ENCODE results near the gene IRGC. TPM values are rescaled to one million over a fixed set of nuclear protein-coding genes. Genes with fewer than 3 reads are reported as not detected.

IRGC gene
- total and polyA plus RNA-seq, 2 of the 4 experiments (the other 2 are of a cell fraction): not detected

DNA sequence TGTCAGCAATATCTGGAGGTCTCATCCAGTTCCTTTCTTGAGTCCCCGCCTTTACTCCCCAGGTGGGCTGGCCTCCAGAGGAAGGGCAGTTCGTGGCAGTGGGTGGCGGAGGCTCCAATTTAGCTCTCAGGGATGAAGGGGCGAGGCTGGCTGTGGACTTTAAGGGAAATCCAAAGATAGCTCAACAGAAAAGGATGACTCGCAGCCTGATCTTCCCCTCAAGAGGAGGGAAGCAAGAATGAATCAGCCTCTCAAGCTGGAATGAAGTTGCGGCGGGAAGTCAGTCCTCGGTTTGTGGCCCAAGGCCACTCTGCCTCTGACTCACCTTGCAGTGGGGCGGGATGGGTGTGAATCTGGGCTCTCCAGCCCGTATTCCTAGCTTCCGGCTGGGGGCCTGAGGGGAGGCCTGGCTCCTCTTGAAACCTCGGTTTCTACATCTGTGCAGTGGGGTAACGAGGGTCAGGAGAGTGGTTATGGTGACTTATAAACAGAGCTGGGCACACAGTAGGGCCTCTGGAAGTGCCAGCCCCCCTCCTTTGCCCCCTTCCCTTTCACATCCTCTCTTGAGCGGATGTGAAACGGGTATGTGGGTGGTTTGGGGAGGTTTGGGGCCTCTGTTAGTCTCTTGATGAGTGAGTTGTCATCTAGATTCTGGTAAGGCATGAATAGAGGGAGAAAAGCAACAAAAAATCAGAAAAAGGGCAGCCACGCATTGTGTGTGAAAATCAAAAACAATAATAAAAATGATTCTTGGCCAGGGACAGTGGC lies 49.4 kb downstream of the IRGC start (continued):
- TF ChIP-seq RFX5 (IDR thresholded peaks at IDR 0.05; ENCODE audit: low read depth, low read length): no peak
- TF ChIP-seq MXI1 (IDR thresholded peaks at IDR 0.05; ENCODE audit: borderline replicate concordance, low read depth, low read length): 0 out of 2 replicates have a peak, but pooled peaks have one; percentile 10

DNA sequence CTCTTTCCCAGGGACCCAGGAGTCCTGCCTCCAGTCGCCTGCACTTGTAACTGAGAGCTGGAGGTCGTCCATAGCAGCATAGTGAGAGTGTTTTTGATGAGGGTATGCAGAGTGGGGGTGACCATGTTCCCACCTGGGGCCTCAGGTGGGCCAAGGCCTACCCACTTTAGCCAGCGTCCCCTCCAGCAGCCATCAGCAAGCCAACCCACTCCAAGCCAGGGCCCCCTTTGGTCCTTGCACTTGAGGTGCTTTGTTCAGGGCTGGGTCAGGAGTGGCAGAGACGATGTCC lies 50.8 kb downstream of the IRGC start:
- peak overlapping the region; percentile 14 for H2BK120ac ChIP-seq (ENCODE audit: low read depth, low read length)
- H3K9ac ChIP-seq (ENCODE audit: low read depth, low read length): no peak overlapping the region
- H3K27ac ChIP-seq (ENCODE audit: insufficient read depth, low read length): no peak overlapping the region
- dilution Hi-C loops (cut with HindIII; ENCODE audit: low sequenced_read_pairs, unreplicated experiment): no loop called here
- ChIA-PET CTCF (interaction anchor here (0.6 to 0.9 kb wide), 3 partner anchors 14 to 31 kb away, joined by 3 read pairs; no protein-coding TSS in a partner anchor), POLR2A (ENCODE audit: unreplicated experiment) (no interaction called here)
- no peak overlapping the region for H3K23ac ChIP-seq (ENCODE audit: low read depth, low read length)
- H2AK9ac ChIP-seq (replicated peaks; ENCODE audit: low read depth, low read length, poor library complexity): no peak overlapping the region
- H3K4me1 ChIP-seq (ENCODE audit: control insufficient read depth, insufficient read depth, low read length): peaks cover 14% of the 10 kb centered on the region
- peak overlapping the region; percentile 79 for H2AK5ac ChIP-seq (ENCODE audit: low read depth, low read length)
- no peak overlapping the region for H3K56ac ChIP-seq (ENCODE audit: extremely low read depth, insufficient read depth, low read length)
- in situ Hi-C loops (cut with MboI; ENCODE audit: low sequenced_read_pairs): no loop called here
- no peak overlapping the region; the same call in 1 of the 2 replicates for H2BK20ac ChIP-seq (ENCODE audit: low read depth, low read length)
- no CpG with 5 or more reads among the region's 4 CpGs for WGBS, 2 experiments (ENCODE audit: extremely low coverage in 2 of 2, insufficient read length in 1 of 2)
- H4K8ac ChIP-seq (ENCODE audit: low read depth in 2 of 2, low read length in 2 of 2): no peak overlapping the region; a peak in 1 of 4 replicates
- H3K36me3 ChIP-seq (ENCODE audit: control insufficient read depth, insufficient read depth, low read length): no peaks in the 10 kb centered on the region
- peak overlapping the region; percentile 16; the same call in 1 of the 2 replicates for H3K4ac ChIP-seq (ENCODE audit: low read depth, low read length)
- H4K91ac ChIP-seq (ENCODE audit: insufficient read depth, low read depth, low read length): no peak overlapping the region
- peak overlapping the region; percentile 45 for H2AFZ ChIP-seq (replicated peaks; ENCODE audit: low read length, poor library complexity)
- no peak overlapping the region for H4K5ac ChIP-seq (ENCODE audit: low read depth, low read length)
- intact Hi-C loops (cut with micrococcal nuclease): no loop called here
- peaks cover 0 to 14% of the 10 kb centered on the region in 2 experiments; a peak in 2 of 4 replicates for H3K79me1 ChIP-seq (ENCODE audit: low read depth in 1 of 2, low read length in 2 of 2)
- H3K9me1 ChIP-seq (ENCODE audit: insufficient read depth, low read length): peaks cover 25% of the 10 kb centered on the region
- no peak overlapping the region for H3K4me2 ChIP-seq (ENCODE audit: low read depth, low read length)
- no peaks in the 10 kb centered on the region; the same call in 1 of the 2 replicates for H4K20me1 ChIP-seq (ENCODE audit: insufficient read depth, low read length)
- H3K4me3 ChIP-seq (ENCODE audit: insufficient read depth, low read depth, low read length): no peak overlapping the region
- H3K27me3 ChIP-seq (ENCODE audit: control insufficient read depth, insufficient read depth, low read length): no peaks in the 10 kb centered on the region
- TF ChIP-seq NFE2L2 (IDR thresholded peaks at IDR 0.05; ENCODE audit: low read depth, low read length) (no peak), BHLHE40 (IDR thresholded peaks at IDR 0.05; ENCODE audit: low read depth, low read length) (no peak), RAD21 (IDR thresholded peaks at IDR 0.05; ENCODE audit: low read length) (no peak), MXI1 (IDR thresholded peaks at IDR 0.05; ENCODE audit: borderline replicate concordance, low read depth, low read length) (no peak), MAFK (IDR thresholded peaks at IDR 0.05; ENCODE audit: low read depth, low read length) (no peak), RCOR1 (IDR thresholded peaks at IDR 0.05; ENCODE audit: insufficient replicate concordance, low read length) (no peak), MAZ (IDR thresholded peaks at IDR 0.05; ENCODE audit: borderline replicate concordance, low read depth, low read length) (no peak)
- TF ChIP-seq, protein P1, sequence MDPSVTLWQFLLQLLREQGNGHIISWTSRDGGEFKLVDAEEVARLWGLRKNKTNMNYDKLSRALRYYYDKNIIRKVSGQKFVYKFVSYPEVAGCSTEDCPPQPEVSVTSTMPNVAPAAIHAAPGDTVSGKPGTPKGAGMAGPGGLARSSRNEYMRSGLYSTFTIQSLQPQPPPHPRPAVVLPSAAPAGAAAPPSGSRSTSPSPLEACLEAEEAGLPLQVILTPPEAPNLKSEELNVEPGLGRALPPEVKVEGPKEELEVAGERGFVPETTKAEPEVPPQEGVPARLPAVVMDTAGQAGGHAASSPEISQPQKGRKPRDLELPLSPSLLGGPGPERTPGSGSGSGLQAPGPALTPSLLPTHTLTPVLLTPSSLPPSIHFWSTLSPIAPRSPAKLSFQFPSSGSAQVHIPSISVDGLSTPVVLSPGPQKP (IDR thresholded peaks at IDR 0.05; ENCODE audit: borderline replicate concordance, low read depth, low read length): no peak
- BruUV-seq (replicated peaks): no TSS peak
- H2BK15ac ChIP-seq (ENCODE audit: low read depth, low read length): no peak overlapping the region
- no peak overlapping the region for H2BK5ac ChIP-seq (ENCODE audit: low read depth, low read length, poor library complexity, severe bottlenecking)
- no peak overlapping the region for H3K14ac ChIP-seq (replicated peaks; ENCODE audit: low read depth, low read length)
- ATAC-seq (ENCODE audit: low read depth) (no peak), DNase-seq (no peak)
- H3K18ac ChIP-seq (ENCODE audit: low read depth, low read length): no peak overlapping the region
- H3K9me3 ChIP-seq (ENCODE audit: control insufficient read depth, insufficient read depth, low read length): no peaks in the 10 kb centered on the region

All from IMR-90 (cell line).